Smooth muscle cell (in vitro differentiated cells): ENCODE measurements around the gene BTG4. TPM values are rescaled to one million over a fixed set of nuclear protein-coding genes. Genes with fewer than 3 reads are reported as not detected.
A peak's percentile ranks its signal among the peaks of the same experiment; 100 is the strongest.

Experiments
- DNase-seq: peaks from one replicate; lab custom pipeline; 2025; ENCODE audit not compliant: unreplicated experiment; lab: John Stamatoyannopoulos, UW
- H2AFZ ChIP-seq: fragments of 200-600 bp; sonication (generic); 2 replicates; pipeline ENCODE4 v1.6.0; 2016; ENCODE audit warnings: antibody characterized with exemption, low read depth, mild to moderate bottlenecking
- H3F3A ChIP-seq: fragments of 200-600 bp; sonication (generic); 2 replicates; pipeline ENCODE4 v1.6.0; 2017; ENCODE audit warnings: antibody characterized with exemption, low read depth
- H3K27ac ChIP-seq: fragments of 200-600 bp; sonication (generic); 2 replicates; pipeline ENCODE4 v1.5.1; 2016; ENCODE audit warnings: low read depth, mild to moderate bottlenecking
- H3K27me3 ChIP-seq: fragments of 200-600 bp; sonication (generic); 2 replicates; pipeline ENCODE4 v1.6.1; 2016; ENCODE audit warnings: low read depth, mild to moderate bottlenecking
- H3K36me3 ChIP-seq: fragments of 200-600 bp; sonication (generic); 2 replicates; pipeline ENCODE4 v1.5.1; 2016; ENCODE audit warnings: low read depth
- H3K4me1 ChIP-seq: fragments of 200-600 bp; sonication (generic); 2 replicates; pipeline ENCODE4 v1.5.1; 2016; ENCODE audit warnings: low read depth
- H3K4me2 ChIP-seq: fragments of 200-600 bp; sonication (generic); 2 replicates; pipeline ENCODE4 v1.6.0; 2016; ENCODE audit warnings: mild to moderate bottlenecking
- H3K4me3 ChIP-seq: fragments of 200-600 bp; sonication (generic); 2 replicates; pipeline ENCODE4 v1.5.1; 2016; ENCODE audit warnings: mild to moderate bottlenecking
- H3K79me2 ChIP-seq: fragments of 200-600 bp; sonication (generic); 2 replicates; pipeline ENCODE4 v1.6.0; 2016; ENCODE audit warnings: low read depth, mild to moderate bottlenecking
- H3K9ac ChIP-seq: fragments of 200-600 bp; sonication (generic); 2 replicates; pipeline ENCODE4 v1.6.0; 2016; ENCODE audit warnings: low read depth
- H3K9me3 ChIP-seq: fragments of 200-600 bp; sonication (generic); replicated peaks from 2 replicates; pipeline ENCODE4 v1.5.1; 2016; ENCODE audit warnings: low read depth
- H4K20me1 ChIP-seq: fragments of 200-600 bp; sonication (generic); 2 replicates; pipeline ENCODE4 v1.6.0; 2016; ENCODE audit warnings: low read depth
- WGBS: methylation state at CpG from one replicate; pipeline ENCODE4 v1.1.7; 2016; ENCODE audit warnings: low lambda C conversion rate; 5-methylcytosine and 5-hydroxymethylcytosine counted together
- polyA plus RNA-seq: library from polyadenylated mRNA; unstranded; fragments of >200 nt; fragmentation: Nextera tagmentation; extraction: Ambion mirVana; gene quantifications from 2 replicates; pipeline ENCODE4 v1.2.1, GENCODE V29; 2016
- total RNA-seq: library from RNA; depleted of rRNA; stranded (reverse); fragments of >200 nt; gene quantifications from 2 replicates; pipeline ENCODE4 v1.2.3, GENCODE V29; 2014
- TF ChIP-seq, protein P1 (sequence below): fragments of 200-600 bp; sonication (generic); IDR thresholded peaks from 2 replicates; pipeline ENCODE4 v1.5.1; 2017; ENCODE audit warnings: borderline replicate concordance, mild to moderate bottlenecking, antibody characterized with exemption; ENCODE audit not compliant: insufficient read depth, poor library complexity, severe bottlenecking

The BTG4 gene
- not detected in 2 replicates for total RNA-seq
- polyA plus RNA-seq: 0.21 and 0.47 TPM in 2 replicates

DNA sequence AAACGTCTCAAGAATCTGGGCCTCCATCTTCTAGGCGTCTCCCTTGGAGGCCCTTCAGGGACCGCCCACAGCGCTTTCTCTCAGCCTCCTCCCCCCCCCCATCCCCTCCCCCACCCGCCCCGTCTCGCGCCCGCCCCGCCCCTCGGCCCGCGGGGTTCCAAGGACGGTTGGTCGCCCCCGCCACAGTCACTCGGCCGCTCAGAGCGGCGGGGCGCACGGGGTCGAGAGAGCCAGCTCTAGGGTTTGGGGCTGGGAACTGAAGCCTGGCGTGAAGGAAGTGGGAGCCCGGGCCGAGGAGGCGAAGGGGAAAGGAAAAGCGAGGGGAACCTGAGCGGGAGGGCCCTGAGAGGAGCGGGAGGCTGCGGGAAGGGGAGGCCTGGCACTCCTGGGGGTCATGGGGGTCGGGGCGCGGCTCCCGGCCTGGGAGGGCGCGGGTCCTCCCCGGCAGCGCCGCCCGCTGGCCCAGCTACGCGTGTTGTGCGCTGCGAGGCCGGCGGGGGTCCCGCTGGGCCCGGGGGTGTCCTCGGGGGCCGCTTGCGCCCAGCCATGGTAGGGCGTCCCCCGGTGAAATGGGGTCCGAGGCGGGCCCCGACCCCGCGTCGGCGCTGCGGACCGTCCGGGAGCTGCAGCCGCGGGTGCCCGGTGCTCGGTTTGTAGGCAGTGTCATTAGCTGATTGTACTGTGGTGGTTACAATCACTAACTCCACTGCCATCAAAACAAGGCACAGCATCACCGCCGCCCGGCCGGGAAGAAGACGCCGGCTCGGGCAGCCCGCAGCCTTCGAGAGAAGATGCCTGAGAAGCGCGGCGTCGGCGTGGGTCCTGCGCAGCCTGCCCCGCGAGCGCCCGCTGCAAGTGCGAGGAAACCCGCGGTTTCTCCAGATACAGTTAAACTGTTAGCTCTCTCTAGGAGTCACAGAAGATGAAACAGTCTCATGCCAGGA lies at the start of gene BTG4:
Gene BTG4, minus strand, starts transcription at position 91 of the 944 bp plus-strand sequence. CDS start 13,610 bp downstream, outside the sequence.
- Histone ChIP-seq H2AFZ (peak within 1 kb of the TSS; percentile 87), H3K27ac (peak within 1 kb of the TSS; percentile 93)
- TF ChIP-seq, protein P1, sequence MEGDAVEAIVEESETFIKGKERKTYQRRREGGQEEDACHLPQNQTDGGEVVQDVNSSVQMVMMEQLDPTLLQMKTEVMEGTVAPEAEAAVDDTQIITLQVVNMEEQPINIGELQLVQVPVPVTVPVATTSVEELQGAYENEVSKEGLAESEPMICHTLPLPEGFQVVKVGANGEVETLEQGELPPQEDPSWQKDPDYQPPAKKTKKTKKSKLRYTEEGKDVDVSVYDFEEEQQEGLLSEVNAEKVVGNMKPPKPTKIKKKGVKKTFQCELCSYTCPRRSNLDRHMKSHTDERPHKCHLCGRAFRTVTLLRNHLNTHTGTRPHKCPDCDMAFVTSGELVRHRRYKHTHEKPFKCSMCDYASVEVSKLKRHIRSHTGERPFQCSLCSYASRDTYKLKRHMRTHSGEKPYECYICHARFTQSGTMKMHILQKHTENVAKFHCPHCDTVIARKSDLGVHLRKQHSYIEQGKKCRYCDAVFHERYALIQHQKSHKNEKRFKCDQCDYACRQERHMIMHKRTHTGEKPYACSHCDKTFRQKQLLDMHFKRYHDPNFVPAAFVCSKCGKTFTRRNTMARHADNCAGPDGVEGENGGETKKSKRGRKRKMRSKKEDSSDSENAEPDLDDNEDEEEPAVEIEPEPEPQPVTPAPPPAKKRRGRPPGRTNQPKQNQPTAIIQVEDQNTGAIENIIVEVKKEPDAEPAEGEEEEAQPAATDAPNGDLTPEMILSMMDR: peak; percentile 6

DNA sequence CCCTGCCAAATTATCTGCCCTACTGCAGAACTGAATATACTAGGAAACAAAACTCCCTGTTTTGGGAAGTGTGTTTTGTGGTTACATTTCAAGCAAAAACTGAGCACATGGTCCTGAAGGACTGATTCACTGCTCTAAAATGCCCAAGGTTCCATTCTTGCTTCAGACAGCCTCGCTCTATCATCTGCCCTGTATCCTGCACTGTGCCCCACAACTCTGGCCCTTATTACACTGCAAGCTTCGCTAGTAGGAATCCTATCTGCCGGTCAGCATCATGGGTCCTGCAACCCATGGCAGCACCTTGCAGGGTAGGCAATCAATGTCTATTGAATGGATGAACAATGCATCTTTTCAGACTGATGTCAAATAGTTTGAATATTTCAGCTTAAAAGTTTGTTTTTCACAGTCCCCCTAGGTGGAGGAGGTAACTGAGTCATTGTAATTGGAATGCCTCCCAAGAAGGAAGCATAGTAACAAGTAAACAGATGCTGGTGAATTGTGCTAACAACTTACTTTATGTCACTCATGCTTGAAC lies 49.7 kb upstream of the BTG4 start:
- H3K4me2 ChIP-seq: no peak overlapping the region
- no peaks in the 10 kb centered on the region for H4K20me1 ChIP-seq
- H3K9ac ChIP-seq: peak overlapping the region; percentile 29

More for the DNA sequence above, at the start of gene BTG4:
- H3F3A ChIP-seq: peaks cover 21% of the 10 kb centered on the region
- no peaks in the 10 kb centered on the region for H3K27me3 ChIP-seq
- no peaks in the 10 kb centered on the region for H4K20me1 ChIP-seq
- DNase-seq: no peak
- H3K9ac ChIP-seq: peak within 1 kb of the TSS; percentile 65
- peak within 1 kb of the TSS; percentile 95 for H3K4me2 ChIP-seq
- H3K4me1 ChIP-seq: peaks cover 30% of the 10 kb centered on the region
- H3K4me3 ChIP-seq: peak within 1 kb of the TSS; percentile 55
- 2% methylated on average over 61 of the region's 90 CpGs for WGBS
- H3K79me2 ChIP-seq: no peaks in the 10 kb centered on the region
- no peaks in the 10 kb centered on the region for H3K9me3 ChIP-seq
- H3K36me3 ChIP-seq: no peaks in the 10 kb centered on the region

DNA sequence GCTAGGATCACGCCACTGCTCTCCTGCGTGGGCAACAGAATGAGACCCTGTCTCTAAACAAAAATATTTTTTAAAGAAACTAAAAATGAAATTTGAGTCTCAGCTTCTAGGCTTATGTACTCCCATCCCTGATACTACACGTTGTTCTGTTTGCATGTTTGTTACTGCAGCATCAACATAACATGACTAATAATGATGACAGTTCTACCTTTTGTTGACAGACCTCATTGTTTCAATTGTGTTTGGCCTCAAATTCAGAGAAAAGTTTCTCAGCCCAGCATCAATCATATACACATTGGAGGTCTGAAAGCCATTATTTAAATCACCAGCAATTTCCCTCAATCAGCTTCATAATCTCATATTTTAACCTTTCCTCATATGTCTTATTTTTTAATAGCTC lies 49.1 kb upstream of the BTG4 start:
- Histone ChIP-seq H3K9ac (no peak overlapping the region), H3K4me2 (no peak overlapping the region), H3K27me3 (no peaks in the 10 kb centered on the region), H3K36me3 (no peaks in the 10 kb centered on the region), H3K4me1 (peaks cover 6% of the 10 kb centered on the region), H3F3A (no peaks in the 10 kb centered on the region), H4K20me1 (no peaks in the 10 kb centered on the region), H3K79me2 (no peaks in the 10 kb centered on the region), H2AFZ (no peak overlapping the region), H3K9me3 (no peaks in the 10 kb centered on the region), H3K27ac (peak overlapping the region; percentile 72), H3K4me3 (no peak overlapping the region)
- TF ChIP-seq, protein P1: no peak
- WGBS: 81% methylated on average over 3 of the region's 3 CpGs
- no peak for DNase-seq

More for the DNA sequence above, 49.7 kb upstream of the BTG4 start:
- Histone ChIP-seq H3F3A (no peaks in the 10 kb centered on the region), H3K27me3 (no peaks in the 10 kb centered on the region), H2AFZ (no peak overlapping the region), H3K36me3 (no peaks in the 10 kb centered on the region), H3K9me3 (no peaks in the 10 kb centered on the region), H3K4me3 (no peak overlapping the region), H3K27ac (peak overlapping the region; percentile 72), H3K79me2 (no peaks in the 10 kb centered on the region), H3K4me1 (peaks cover 6% of the 10 kb centered on the region)
- 57% methylated on average over 3 of the region's 3 CpGs for WGBS
- DNase-seq: no peak
- TF ChIP-seq, protein P1: no peak
